ENCODE measurements around the gene UBASH3A.

Gene UBASH3A

GRCh38 chr21:42481169-42481568, 77.5 kb downstream of the UBASH3A start:
- Histone ChIP-seq H3K27ac (no peak overlapping the region), H3K9me3 (no peaks in the 10 kb centered on the region), H3K4me3 (no peak overlapping the region), H3K4me1 (no peaks in the 10 kb centered on the region), H3K27me3 (peaks cover 0 to 23% of the 10 kb centered on the region in 2 donors), H3K36me3 (no peaks in the 10 kb centered on the region)
- DNase-seq, result no peak
- TF ChIP-seq CTCF (IDR thresholded peaks at IDR 0.05), result no peak
- intact Hi-C loops (cut with DNase I; ENCODE audit: low total_unique reads), result no loop called here

GRCh38 chr21:42484966-42485365, 81.3 kb downstream of the UBASH3A start:
- Histone ChIP-seq H3K27ac (no peak overlapping the region), H3K36me3 (no peaks in the 10 kb centered on the region), H3K27me3 (peaks cover 0 to 24% of the 10 kb centered on the region in 2 donors), H3K9me3 (no peaks in the 10 kb centered on the region), H3K4me3 (no peak overlapping the region), H3K4me1 (no peaks in the 10 kb centered on the region)
- intact Hi-C loops (cut with DNase I; ENCODE audit: low total_unique reads), result no loop called here
- DNase-seq, result no peak
- TF ChIP-seq CTCF (IDR thresholded peaks at IDR 0.05), result no peak

- DNase-seq, result no peak
- no peak overlapping the region for H3K4me3 ChIP-seq
- peaks cover 0 to 24% of the 10 kb centered on the region in 2 donors for H3K27me3 ChIP-seq
- H3K4me1 ChIP-seq, result no peaks in the 10 kb centered on the region
- no peaks in the 10 kb centered on the region for H3K36me3 ChIP-seq
- no peak overlapping the region for H3K27ac ChIP-seq
- H3K9me3 ChIP-seq, result no peaks in the 10 kb centered on the region
- intact Hi-C loops (cut with DNase I; ENCODE audit: low total_unique reads), result no loop called here
- TF ChIP-seq CTCF (IDR thresholded peaks at IDR 0.05), result no peak
These were observed 82.4 kb downstream of the UBASH3A start for GRCh38 chr21:42486072-42486471.

- intact Hi-C loops (cut with DNase I; ENCODE audit: low total_unique reads), result no loop called here
- no peak for TF ChIP-seq CTCF (IDR thresholded peaks at IDR 0.05)
- Histone ChIP-seq H3K27me3 (peaks cover 0 to 24% of the 10 kb centered on the region in 2 donors), H3K4me1 (no peaks in the 10 kb centered on the region), H3K36me3 (no peaks in the 10 kb centered on the region), H3K9me3 (no peaks in the 10 kb centered on the region), H3K27ac (no peak overlapping the region), H3K4me3 (no peak overlapping the region)
- no peak for DNase-seq
These were observed 82.8 kb downstream of the UBASH3A start for GRCh38 chr21:42486531-42486930.

- intact Hi-C loops (cut with DNase I; ENCODE audit: low total_unique reads), result no loop called here
- no peak for DNase-seq
These were observed 85.4 kb downstream of the UBASH3A start for GRCh38 chr21:42489006-42489563.

More at GRCh38 chr21:42489006-42489563, 85.4 kb downstream of the UBASH3A start:
- no peaks in the 10 kb centered on the region for H3K9me3 ChIP-seq
- H3K4me1 ChIP-seq, result no peaks in the 10 kb centered on the region
- TF ChIP-seq CTCF (IDR thresholded peaks at IDR 0.05), result no peak
- H3K36me3 ChIP-seq, result no peaks in the 10 kb centered on the region
- H3K27ac ChIP-seq, result no peak overlapping the region
- H3K27me3 ChIP-seq, result peaks cover 0 to 24% of the 10 kb centered on the region in 2 donors
- no peak overlapping the region for H3K4me3 ChIP-seq
